Right lobe of liver (tissue), 6 donors: Measurements from ENCODE around the gene RYR3. TPM values are rescaled to one million over a fixed set of nuclear protein-coding genes. Genes with fewer than 3 reads are reported as not detected.

Experiments used
- ATAC-seq, 4 donors: fragments of 200-7000 bp; cut with Tn5 transposase; one replicate each; pipeline ENCODE4 v1.9.1; 2020; ENCODE audit warnings: mild to moderate bottlenecking in 4 of 4, moderate library complexity in 4 of 4
- DNase-seq, 3 donors: peaks; one replicate each; pipeline ENCODE4 v3.0.0-alpha.2; 2020
- H3K27ac ChIP-seq, 3 donors: fragments of 200-600 bp; one replicate each; pipeline ENCODE4 v1.8.0; 2022
- H3K27me3 ChIP-seq, 2 donors: fragments of 200-600 bp; one replicate each; pipeline ENCODE4 v1.8.0; 2022
- H3K36me3 ChIP-seq, 4 donors: fragments of 200-600 bp; sonication (generic) in 1 of 4; one replicate each; pipeline versions ENCODE4 v1.5.1 to v1.8.0; 2017 to 2022; ENCODE audit warnings: control low read depth in 1 of 4
- H3K4me1 ChIP-seq, 4 donors: fragments of 200-600 bp; sonication (generic) in 1 of 4; one replicate each; pipeline versions ENCODE4 v1.5.1 to v1.8.0; 2017 to 2022; ENCODE audit warnings: control low read depth in 1 of 4
- H3K4me3 ChIP-seq, 3 donors: fragments of 200-600 bp; one replicate each; pipeline ENCODE4 v1.8.0; 2022
- H3K9me3 ChIP-seq, 4 donors: fragments of 200-600 bp; sonication (generic) in 1 of 4; one replicate each; pipeline versions ENCODE4 v1.5.1 to v1.8.0; 2017 to 2022; ENCODE audit warnings: control low read depth in 1 of 4
- POLR2A ChIP-seq: fragments of 450-650 bp; IDR thresholded peaks from one replicate; pipeline ENCODE4 v1.6.1; 2017; ENCODE audit warnings: antibody characterized with exemption, mild to moderate bottlenecking
- WGBS: methylation state at CpG from one replicate; pipeline ENCODE4 v1.1.6; 2018; ENCODE audit warnings: low coverage, low lambda C conversion rate; ENCODE audit not compliant: insufficient coverage; ENCODE audit errors: missing lambda C conversion rate; 5-methylcytosine and 5-hydroxymethylcytosine counted together
- intact Hi-C, 2 donors: fragments of 100-400 bp; cut with DNase I; formaldehyde crosslinking; loops; one replicate each; pipeline versions ENCODE4 v1.11.2 to v1.14.1; 2022
- total RNA-seq, 6 experiments: library from RNA; depleted of rRNA in 2 of 6; stranded (reverse); fragments of >200 nt in 2 of 6; fragmentation: NEBNext Ultra II Directional in 3 of 6; extraction: Animal tissue kit (Norgen Biotek cat#: 25700) in 3 of 6; gene quantifications; one replicate each; pipeline versions ENCODE4 v1.1.0 to v1.2.4, GENCODE V29; 2016 to 2023
- TF ChIP-seq, protein P1 (sequence below), 4 donors: fragments of 200-600 bp in 3 of 4; fragments of 450-650 bp in 1 of 4; IDR thresholded peaks; one replicate each; pipeline versions ENCODE4 v1.5.1 to v1.8.0; 2016 to 2022; ENCODE audit warnings: antibody characterized with exemption in 4 of 4, mild to moderate bottlenecking in 2 of 4
- donor health status: DM: no; HTN: yes; CAD: no.
- donor health status: DM: no; HTN: no; CAD: no.
- donor health status: DM: no; HTN: no; CAD: no.
- donor health status: DM: no; HTN: yes; CAD: no.
- donor health status: DM: no; HTN: yes; CAD: no.

The RYR3 gene
- total RNA-seq, 6 experiments from 2014 or later = under 0.01 to 0.31 (median 0.05) TPM; not detected in 3

DNA sequence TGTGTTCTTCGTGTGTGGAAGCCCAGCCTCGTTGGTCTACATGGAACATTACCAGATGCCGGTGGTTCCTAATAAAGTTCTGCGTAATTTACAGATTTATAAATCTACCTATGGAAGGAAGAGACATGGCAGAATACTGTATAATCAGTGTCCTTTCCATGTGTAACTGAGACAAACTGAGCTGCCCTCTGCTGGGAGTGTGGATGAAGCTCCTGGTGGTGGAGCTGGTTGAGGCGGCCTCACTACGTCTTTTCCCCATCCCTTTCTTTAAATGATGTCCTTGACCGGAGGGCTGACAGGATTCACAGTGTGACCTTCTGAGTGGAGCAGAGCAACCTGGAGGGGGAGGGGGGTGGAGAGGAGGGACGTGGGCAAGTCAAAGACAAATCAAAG is 390.5 kb downstream of the RYR3 start:
- TF ChIP-seq, protein P1, sequence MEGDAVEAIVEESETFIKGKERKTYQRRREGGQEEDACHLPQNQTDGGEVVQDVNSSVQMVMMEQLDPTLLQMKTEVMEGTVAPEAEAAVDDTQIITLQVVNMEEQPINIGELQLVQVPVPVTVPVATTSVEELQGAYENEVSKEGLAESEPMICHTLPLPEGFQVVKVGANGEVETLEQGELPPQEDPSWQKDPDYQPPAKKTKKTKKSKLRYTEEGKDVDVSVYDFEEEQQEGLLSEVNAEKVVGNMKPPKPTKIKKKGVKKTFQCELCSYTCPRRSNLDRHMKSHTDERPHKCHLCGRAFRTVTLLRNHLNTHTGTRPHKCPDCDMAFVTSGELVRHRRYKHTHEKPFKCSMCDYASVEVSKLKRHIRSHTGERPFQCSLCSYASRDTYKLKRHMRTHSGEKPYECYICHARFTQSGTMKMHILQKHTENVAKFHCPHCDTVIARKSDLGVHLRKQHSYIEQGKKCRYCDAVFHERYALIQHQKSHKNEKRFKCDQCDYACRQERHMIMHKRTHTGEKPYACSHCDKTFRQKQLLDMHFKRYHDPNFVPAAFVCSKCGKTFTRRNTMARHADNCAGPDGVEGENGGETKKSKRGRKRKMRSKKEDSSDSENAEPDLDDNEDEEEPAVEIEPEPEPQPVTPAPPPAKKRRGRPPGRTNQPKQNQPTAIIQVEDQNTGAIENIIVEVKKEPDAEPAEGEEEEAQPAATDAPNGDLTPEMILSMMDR (IDR thresholded peaks at IDR 0.05) = no peak
- no peak for TF ChIP-seq POLR2A
- Histone ChIP-seq H3K27me3 (no peaks in the 10 kb centered on the region), H3K36me3 (no peaks in the 10 kb centered on the region), H3K4me1 (no peaks in the 10 kb centered on the region), H3K9me3 (no peaks in the 10 kb centered on the region), H3K27ac (no peak overlapping the region), H3K4me3 (no peak overlapping the region)
- WGBS = 32% methylated on average over 7 of the region's 8 CpGs
- intact Hi-C loops = no loop called here
- DNase-seq (no peak), ATAC-seq (no peak)

DNA sequence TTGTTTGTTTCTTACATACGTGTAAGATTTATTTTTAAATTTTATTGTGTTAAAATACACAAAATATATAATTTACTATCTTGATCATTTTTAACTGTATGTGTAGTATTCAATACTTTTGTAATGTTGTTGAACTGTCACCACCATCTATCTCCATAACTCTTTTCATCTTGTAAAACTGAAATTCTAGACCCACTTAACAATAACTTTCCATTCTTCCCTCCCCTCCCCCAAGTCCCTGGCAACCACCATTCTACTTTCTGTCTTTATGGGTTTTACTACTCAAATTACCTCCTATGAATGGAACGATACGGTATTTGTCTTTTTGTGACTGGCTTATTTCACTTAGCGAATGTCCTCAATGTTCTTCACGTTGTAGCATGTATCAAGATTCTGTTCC is 395.4 kb downstream of the RYR3 start:
- ATAC-seq (no peak), DNase-seq (no peak)
- WGBS = 76% methylated on average over 5 of the region's 5 CpGs
- Histone ChIP-seq H3K9me3 (no peaks in the 10 kb centered on the region), H3K36me3 (no peaks in the 10 kb centered on the region), H3K27ac (no peak overlapping the region), H3K4me1 (no peaks in the 10 kb centered on the region), H3K27me3 (no peaks in the 10 kb centered on the region), H3K4me3 (no peak overlapping the region)
- TF ChIP-seq, protein P1 (IDR thresholded peaks at IDR 0.05) = no peak
- TF ChIP-seq POLR2A = no peak
- intact Hi-C loops = no loop called here

DNA sequence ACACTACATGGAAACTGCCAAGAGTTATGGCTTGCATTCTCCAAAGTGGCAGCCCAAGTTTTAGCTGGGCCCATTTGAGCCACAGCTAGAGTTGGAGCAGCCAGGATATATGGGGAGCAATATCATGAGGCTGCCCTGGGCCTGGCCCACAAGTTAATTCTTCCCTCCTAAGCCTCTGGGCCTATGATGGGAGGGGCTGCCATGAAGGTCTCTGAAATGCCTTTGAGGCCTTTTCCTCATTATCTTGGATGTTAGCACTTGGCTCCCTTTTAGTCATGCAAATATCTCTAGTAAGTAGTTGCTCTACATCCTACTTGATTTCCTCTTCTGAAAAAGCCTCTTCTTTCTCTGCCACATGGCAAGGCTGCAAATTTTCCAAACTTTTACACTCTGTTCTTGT is 400.0 kb downstream of the RYR3 start:
- DNase-seq (no peak), ATAC-seq (no peak)
- Histone ChIP-seq H3K27ac (no peak overlapping the region), H3K9me3 (no peaks in the 10 kb centered on the region), H3K27me3 (no peaks in the 10 kb centered on the region), H3K4me1 (no peaks in the 10 kb centered on the region), H3K4me3 (no peak overlapping the region), H3K36me3 (no peaks in the 10 kb centered on the region)
- intact Hi-C loops = no loop called here
- TF ChIP-seq, protein P1 (IDR thresholded peaks at IDR 0.05) = no peak

DNA sequence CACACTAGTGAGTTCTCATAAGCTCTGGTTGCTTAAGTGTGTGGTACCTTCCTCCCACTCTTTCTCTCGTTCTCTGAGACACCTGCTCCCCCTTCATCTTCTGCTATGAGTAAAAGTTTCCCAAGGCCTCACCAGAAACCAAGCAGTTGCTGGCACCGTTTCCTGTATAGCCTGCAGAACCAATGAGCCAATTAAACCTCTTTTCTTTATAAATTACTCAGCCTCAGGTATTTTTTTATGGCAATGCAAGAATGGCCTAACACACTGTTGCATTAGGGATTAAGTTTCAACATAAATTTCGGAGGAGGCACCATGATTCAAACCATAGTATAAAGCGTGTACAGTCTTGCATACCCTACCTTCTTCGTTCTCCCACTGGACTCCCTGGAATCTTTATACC is 405.3 kb downstream of the RYR3 start:
- 58% methylated on average over 5 of the region's 5 CpGs for WGBS
- no peak overlapping the region for H3K27ac ChIP-seq
- intact Hi-C loops = no loop called here
- no peaks in the 10 kb centered on the region for H3K4me1 ChIP-seq
- H3K9me3 ChIP-seq = no peaks in the 10 kb centered on the region
- H3K27me3 ChIP-seq = no peaks in the 10 kb centered on the region
- TF ChIP-seq POLR2A = no peak
- TF ChIP-seq, protein P1 (IDR thresholded peaks at IDR 0.05) = no peak
- ATAC-seq = no peak
- no peak for DNase-seq
- no peaks in the 10 kb centered on the region for H3K36me3 ChIP-seq
- no peak overlapping the region for H3K4me3 ChIP-seq

DNA sequence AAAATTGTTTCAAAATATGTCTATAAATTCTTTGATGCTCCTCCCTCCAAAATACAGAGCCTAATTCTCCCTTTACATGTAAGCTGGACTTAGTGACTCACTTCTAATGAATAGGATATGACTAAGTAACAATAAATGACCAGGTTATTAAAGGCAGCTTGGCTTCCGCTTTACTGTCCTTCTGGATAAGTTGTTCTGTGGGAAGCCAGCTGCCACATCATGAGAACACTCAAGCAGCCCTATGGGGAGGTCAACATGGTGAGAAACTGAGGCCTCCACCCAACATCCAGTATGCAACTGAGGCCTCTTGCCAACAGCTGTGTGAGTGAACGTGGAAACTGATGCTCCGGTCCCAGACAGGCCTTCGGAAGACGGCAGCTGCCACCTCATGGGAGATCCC is 410.2 kb downstream of the RYR3 start:
- Histone ChIP-seq H3K27me3 (no peaks in the 10 kb centered on the region), H3K9me3 (no peaks in the 10 kb centered on the region), H3K27ac (no peak overlapping the region), H3K4me3 (no peak overlapping the region), H3K36me3 (no peaks in the 10 kb centered on the region), H3K4me1 (no peaks in the 10 kb centered on the region)
- TF ChIP-seq, protein P1 (IDR thresholded peaks at IDR 0.05) = no peak
- no peak for TF ChIP-seq POLR2A
- ATAC-seq (no peak), DNase-seq (no peak)
- intact Hi-C loops = no loop called here
- WGBS = 96% methylated on average over 2 of the region's 5 CpGs
